ENCODE data around the gene VPS37B.
"Not testable (repeated sequence)": the region's sequence is repeated elsewhere in the genome, so short reads cannot be mapped to it uniquely, and the experiment has no call there.

The VPS37B gene

GRCh38 chr12:122908915-122909314, 13.0 kb upstream of the VPS37B start:
- DNase-seq (ENCODE audit: low read depth), result no peak

- DNase-seq (ENCODE audit: low read depth), result not testable (repeated sequence)
Observed at GRCh38 chr12:122905258-122905657, 9.3 kb upstream of the VPS37B start.

- DNase-seq (ENCODE audit: low read depth), result no peak
Observed at GRCh38 chr12:122903693-122904034, 7.7 kb upstream of the VPS37B start.

- no peak for DNase-seq (ENCODE audit: low read depth)
Observed at GRCh38 chr12:122902854-122903692, 7.1 kb upstream of the VPS37B start.

- no peak for DNase-seq (ENCODE audit: low read depth)
Observed at GRCh38 chr12:122899887-122900286, 4.0 kb upstream of the VPS37B start.

- DNase-seq (ENCODE audit: low read depth), result no peak
Observed at GRCh38 chr12:122896662-122897061, 738 bp upstream of the VPS37B start.

GRCh38 chr12:122895320-122895703, 612 bp downstream of the VPS37B start:
- no peak for DNase-seq (ENCODE audit: low read depth)

- DNase-seq (ENCODE audit: low read depth), result no peak
Observed at GRCh38 chr12:122894193-122895121, 1.5 kb downstream of the VPS37B start.

GRCh38 chr12:122893208-122894153, 2.4 kb downstream of the VPS37B start:
- no peak for DNase-seq (ENCODE audit: low read depth)

GRCh38 chr12:122892724-122893123, 3.2 kb downstream of the VPS37B start:
- not testable (repeated sequence) for DNase-seq (ENCODE audit: low read depth)

GRCh38 chr12:122891661-122892525, 4.0 kb downstream of the VPS37B start:
- no peak for DNase-seq (ENCODE audit: low read depth)

GRCh38 chr12:122889761-122890520, 6.0 kb downstream of the VPS37B start:
- DNase-seq (ENCODE audit: low read depth), result no peak

- DNase-seq (ENCODE audit: low read depth), result no peak
Observed at GRCh38 chr12:122888232-122888752, 7.6 kb downstream of the VPS37B start.

- DNase-seq (ENCODE audit: low read depth), result no peak
Observed at GRCh38 chr12:122887819-122888212, 8.1 kb downstream of the VPS37B start.

- DNase-seq (ENCODE audit: low read depth), result no peak
Observed at GRCh38 chr12:122886851-122887818, 8.8 kb downstream of the VPS37B start.

- DNase-seq (ENCODE audit: low read depth), result no peak
Observed at GRCh38 chr12:122886161-122886560, 9.8 kb downstream of the VPS37B start.

GRCh38 chr12:122884860-122885259, 11.1 kb downstream of the VPS37B start:
- DNase-seq (ENCODE audit: low read depth), result no peak

GRCh38 chr12:122884091-122884826, 11.7 kb downstream of the VPS37B start:
- no peak for DNase-seq (ENCODE audit: low read depth)

All from stimulated activated CD8-positive, alpha-beta memory T cell treated with anti-CD3 and anti-CD28 coated beads, Interleukin-12 subunit alpha, Interleukin-12 subunit beta, amount 100 ng/mL, for 1 hour (primary cell).